ENCODE data around the gene SH2D3C.

SH2D3C gene

DNA sequence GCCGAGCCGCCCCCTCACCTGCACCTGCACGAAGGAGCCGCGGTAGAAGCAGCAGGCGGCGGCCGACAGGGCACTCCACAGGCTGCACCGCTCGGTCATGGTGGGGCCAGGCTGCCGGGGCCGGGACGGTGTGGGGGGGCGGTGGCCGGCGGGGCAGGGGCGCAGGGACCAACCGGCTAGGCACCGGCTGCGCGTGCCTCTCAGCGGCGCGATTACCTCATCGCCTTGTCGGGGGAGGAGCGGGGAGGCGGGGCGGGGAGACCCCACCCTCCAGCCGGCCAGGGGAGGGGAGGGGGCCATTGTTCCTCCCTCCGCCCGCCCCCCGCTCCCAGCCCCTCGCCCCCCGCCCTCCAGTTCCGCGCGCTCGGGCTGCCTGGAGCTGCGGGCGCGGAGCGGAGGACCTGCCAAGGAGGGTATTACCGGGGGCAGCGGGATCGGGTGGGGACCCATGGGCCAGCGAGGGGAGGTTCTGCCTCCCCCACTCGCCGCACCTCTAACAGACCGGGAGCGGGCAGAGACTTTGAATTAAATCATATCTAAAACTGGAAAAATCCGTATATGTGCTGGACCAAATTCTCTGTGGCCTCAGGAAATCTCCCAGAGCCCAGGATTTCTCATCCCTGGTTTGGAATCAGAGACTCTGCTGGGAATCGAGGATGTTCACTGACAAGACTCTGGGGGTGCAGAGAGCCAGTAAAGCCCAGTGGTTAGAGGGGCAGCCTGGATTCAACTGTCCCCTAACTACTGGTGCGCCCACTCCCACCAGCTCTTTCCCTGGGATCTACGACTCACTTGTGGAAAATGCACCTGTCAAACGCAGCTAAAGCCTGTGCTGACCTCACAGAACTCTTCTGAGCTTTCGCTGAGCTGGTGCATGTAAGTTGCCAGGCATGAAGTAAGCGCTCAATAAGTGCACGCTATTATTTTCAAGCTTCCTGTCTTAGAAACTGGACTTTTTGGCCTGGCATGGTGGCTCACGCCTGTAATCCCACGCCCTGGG, 23.1 kb downstream of the SH2D3C start:
- H3K4me3 ChIP-seq (ENCODE audit: low read length), result no peak overlapping the region
- no peak overlapping the region for H3K4me2 ChIP-seq (ENCODE audit: low read length)
- H3K9me3 ChIP-seq (replicated peaks; ENCODE audit: low read length), result no peaks in the 10 kb centered on the region
- peaks cover 59% of the 10 kb centered on the region for H3K27me3 ChIP-seq (ENCODE audit: control insufficient read depth, insufficient read depth, low read length)
- no peak overlapping the region for H3K9ac ChIP-seq (ENCODE audit: low read depth, low read length)
- H3K36me3 ChIP-seq (ENCODE audit: insufficient read depth, low read length), result no peaks in the 10 kb centered on the region
- no peaks in the 10 kb centered on the region for H3K4me1 ChIP-seq (ENCODE audit: control insufficient read depth, insufficient read depth, low read length)

GRCh38 chr9:127754099-127755060, 24.1 kb downstream of the SH2D3C start:
- Histone ChIP-seq H3K9ac (ENCODE audit: low read depth, low read length) (no peak overlapping the region), H3K36me3 (ENCODE audit: insufficient read depth, low read length) (no peaks in the 10 kb centered on the region), H3K9me3 (replicated peaks; ENCODE audit: low read length) (no peaks in the 10 kb centered on the region), H3K27me3 (ENCODE audit: control insufficient read depth, insufficient read depth, low read length) (peaks cover 56% of the 10 kb centered on the region), H3K4me3 (ENCODE audit: low read length) (no peak overlapping the region), H3K4me1 (ENCODE audit: control insufficient read depth, insufficient read depth, low read length) (no peaks in the 10 kb centered on the region), H3K4me2 (ENCODE audit: low read length) (peak overlapping the region; percentile 47)

DNA sequence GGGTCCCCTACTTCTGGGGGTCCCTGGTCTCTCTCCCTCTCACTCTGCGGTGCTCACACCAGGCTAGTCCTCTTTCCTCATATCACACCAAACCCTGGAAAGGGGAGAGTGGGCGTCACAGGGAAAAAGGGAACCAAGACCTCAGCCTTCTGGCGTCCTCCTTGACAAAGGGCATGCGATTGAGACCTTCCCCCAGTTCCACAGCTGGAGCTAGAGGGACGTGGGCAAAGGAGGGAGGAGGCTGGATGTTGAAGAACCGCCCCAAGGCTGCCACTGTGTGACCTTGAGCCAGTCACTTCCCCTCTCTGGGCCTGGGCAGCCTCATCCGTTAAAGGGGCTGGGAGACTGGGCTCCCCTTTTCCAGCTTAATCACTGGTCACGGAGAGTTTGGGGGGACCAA, 24.8 kb downstream of the SH2D3C start:
- H3K36me3 ChIP-seq (ENCODE audit: insufficient read depth, low read length), result no peaks in the 10 kb centered on the region

DNA sequence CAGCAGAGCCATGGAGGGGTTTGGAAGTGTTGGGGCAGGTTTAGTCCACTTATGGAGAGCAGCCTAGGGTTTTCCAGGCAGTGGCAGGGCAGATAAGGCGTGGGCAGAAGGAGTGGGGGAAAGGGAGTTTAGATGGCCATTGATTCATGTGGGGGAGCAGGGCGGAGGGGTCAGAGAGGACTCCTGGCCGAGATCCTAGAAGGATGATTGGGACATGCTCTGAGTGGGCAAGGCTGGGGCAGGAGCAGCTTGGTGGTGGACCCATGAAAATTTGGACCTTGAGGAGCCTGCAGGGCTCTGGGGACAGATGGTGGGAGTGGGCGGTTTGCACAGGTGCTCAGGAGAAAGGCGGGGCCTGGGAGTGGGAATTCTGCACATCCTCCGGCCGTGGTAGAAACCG, 25.3 kb downstream of the SH2D3C start:
- H3K4me2 ChIP-seq (ENCODE audit: low read length), result no peak overlapping the region
- no peaks in the 10 kb centered on the region for H3K36me3 ChIP-seq (ENCODE audit: insufficient read depth, low read length)
- peaks cover 56% of the 10 kb centered on the region for H3K27me3 ChIP-seq (ENCODE audit: control insufficient read depth, insufficient read depth, low read length)
- H3K9me3 ChIP-seq (replicated peaks; ENCODE audit: low read length), result no peaks in the 10 kb centered on the region
- no peak overlapping the region for H3K4me3 ChIP-seq (ENCODE audit: low read length)
- H3K9ac ChIP-seq (ENCODE audit: low read depth, low read length), result no peak overlapping the region
- no peaks in the 10 kb centered on the region for H3K4me1 ChIP-seq (ENCODE audit: control insufficient read depth, insufficient read depth, low read length)

More for the DNA sequence above, 24.8 kb downstream of the SH2D3C start:
- H3K9me3 ChIP-seq (replicated peaks; ENCODE audit: low read length), result no peaks in the 10 kb centered on the region
- H3K4me2 ChIP-seq (ENCODE audit: low read length), result no peak overlapping the region
- peaks cover 54% of the 10 kb centered on the region for H3K27me3 ChIP-seq (ENCODE audit: control insufficient read depth, insufficient read depth, low read length)
- no peaks in the 10 kb centered on the region for H3K4me1 ChIP-seq (ENCODE audit: control insufficient read depth, insufficient read depth, low read length)
- no peak overlapping the region for H3K9ac ChIP-seq (ENCODE audit: low read depth, low read length)
- no peak overlapping the region for H3K4me3 ChIP-seq (ENCODE audit: low read length)

DNA sequence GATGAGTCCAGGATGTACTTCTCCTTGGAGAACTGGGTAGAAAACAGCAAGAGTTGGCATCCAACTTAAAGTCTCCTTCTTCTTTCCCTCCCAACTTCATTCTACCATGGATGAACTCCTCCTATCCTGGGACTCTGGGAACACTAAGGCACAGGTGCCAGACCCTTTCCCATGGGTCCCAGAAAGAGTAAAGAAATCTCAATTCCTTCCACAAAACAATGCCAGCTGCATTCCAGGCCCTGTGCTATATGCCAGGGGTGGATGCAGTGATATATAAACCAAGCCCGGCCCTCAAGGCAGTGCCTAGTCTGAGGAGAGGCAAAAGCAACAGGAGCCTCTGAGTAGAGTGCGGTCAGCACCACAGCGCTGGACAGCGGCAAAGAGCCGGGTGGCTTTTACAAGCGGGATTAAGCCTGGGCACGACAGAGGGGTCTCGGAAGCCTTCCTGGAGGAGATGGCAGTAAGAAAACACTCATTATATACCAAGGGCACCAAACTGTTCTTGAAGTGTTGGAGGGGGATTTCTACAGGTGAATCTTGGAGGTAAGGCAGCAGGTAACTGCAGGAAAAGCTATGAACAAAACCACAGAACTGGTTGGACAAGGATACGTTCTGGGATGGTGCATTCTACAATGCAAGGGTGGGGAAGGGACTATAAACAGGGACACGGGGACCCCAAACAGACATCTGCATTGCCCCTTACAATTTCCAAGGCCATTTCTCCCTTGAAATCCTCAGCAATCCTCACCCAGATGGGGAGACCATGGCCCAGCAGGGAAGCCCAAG, 27.0 kb downstream of the SH2D3C start:
- no peaks in the 10 kb centered on the region for H3K9me3 ChIP-seq (replicated peaks; ENCODE audit: low read length)
- no peaks in the 10 kb centered on the region for H3K4me1 ChIP-seq (ENCODE audit: control insufficient read depth, insufficient read depth, low read length)
- no peak overlapping the region for H3K4me2 ChIP-seq (ENCODE audit: low read length)
- peaks cover 71% of the 10 kb centered on the region for H3K27me3 ChIP-seq (ENCODE audit: control insufficient read depth, insufficient read depth, low read length)
- no peak overlapping the region for H3K9ac ChIP-seq (ENCODE audit: low read depth, low read length)
- H3K4me3 ChIP-seq (ENCODE audit: low read length), result no peak overlapping the region
- H3K36me3 ChIP-seq (ENCODE audit: insufficient read depth, low read length), result no peaks in the 10 kb centered on the region

DNA sequence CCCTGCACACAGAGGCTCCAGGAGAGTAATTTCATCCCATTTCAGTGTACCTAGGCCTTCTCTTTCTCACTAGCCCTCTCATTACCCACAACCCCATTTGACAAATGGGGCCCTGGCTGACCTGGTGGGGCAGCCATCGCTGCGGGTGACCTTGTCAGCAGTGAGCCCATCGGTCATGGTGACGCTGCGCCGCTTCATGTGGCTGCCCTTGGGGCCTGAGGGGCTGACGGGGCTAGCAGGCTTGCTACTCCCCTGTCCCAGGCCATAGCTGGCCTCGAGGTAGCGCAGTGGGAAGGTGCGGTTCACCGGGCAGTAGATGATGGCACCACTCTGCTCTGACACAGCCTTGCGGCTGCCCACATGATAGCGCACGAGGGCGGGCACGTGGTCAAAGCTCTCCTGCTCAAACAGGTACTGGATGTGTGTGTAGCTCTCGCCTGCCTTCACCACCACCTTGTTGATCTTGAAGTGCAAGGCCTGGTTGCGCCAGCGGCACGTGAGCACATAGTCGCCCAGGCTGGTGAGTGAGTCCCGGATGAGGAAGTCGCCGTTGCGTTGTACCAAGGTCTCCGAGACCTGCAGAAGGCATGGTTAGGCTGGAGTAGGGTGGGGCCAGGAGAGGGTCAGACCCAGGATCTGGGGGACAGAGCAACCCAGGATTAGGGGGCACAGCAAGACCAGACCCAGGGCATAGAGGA, 29.2 kb downstream of the SH2D3C start:
- H3K36me3 ChIP-seq (ENCODE audit: insufficient read depth, low read length), result no peaks in the 10 kb centered on the region
- H3K4me3 ChIP-seq (ENCODE audit: low read length), result no peak overlapping the region

DNA sequence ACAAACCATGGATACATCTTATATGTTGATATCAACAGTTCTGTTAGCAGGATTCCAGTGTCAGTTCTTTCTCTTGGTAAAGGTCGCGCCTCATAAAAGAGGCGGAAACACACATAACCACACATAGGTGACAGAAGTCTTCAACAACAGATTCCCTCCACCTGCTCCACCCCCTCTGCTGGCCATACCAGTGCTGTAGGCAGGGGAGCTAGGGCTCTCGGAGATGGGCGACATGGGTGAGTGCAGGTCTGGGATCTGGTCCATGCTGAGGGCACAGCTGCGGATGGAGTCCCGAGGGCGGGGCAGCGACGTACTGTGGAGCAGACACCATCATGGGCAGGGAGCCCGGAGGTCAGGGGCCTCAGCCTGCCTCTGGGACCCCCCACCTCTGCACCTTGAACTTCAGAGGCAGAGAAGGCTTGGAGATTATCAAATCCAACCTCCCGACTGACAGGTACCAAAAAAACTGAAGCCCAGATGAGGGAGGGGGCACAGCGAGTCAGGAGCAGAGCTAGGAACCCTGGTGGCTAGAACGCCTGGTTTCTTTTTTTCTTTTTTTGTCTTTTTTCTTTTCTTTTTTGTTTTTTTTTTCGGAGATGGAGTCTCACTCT, 31.4 kb downstream of the SH2D3C start:
- Histone ChIP-seq H3K4me2 (ENCODE audit: low read length) (no peak overlapping the region), H3K4me1 (ENCODE audit: control insufficient read depth, insufficient read depth, low read length) (no peaks in the 10 kb centered on the region), H3K9me3 (replicated peaks; ENCODE audit: low read length) (no peaks in the 10 kb centered on the region), H3K36me3 (ENCODE audit: insufficient read depth, low read length) (no peaks in the 10 kb centered on the region), H3K9ac (ENCODE audit: low read depth, low read length) (no peak overlapping the region), H3K4me3 (ENCODE audit: low read length) (no peak overlapping the region), H3K27me3 (ENCODE audit: control insufficient read depth, insufficient read depth, low read length) (peaks cover 40% of the 10 kb centered on the region)

More for the DNA sequence above, 29.2 kb downstream of the SH2D3C start:
- Histone ChIP-seq H3K4me2 (ENCODE audit: low read length) (no peak overlapping the region), H3K9me3 (replicated peaks; ENCODE audit: low read length) (no peaks in the 10 kb centered on the region), H3K9ac (ENCODE audit: low read depth, low read length) (no peak overlapping the region), H3K27me3 (ENCODE audit: control insufficient read depth, insufficient read depth, low read length) (peaks cover 62% of the 10 kb centered on the region), H3K4me1 (ENCODE audit: control insufficient read depth, insufficient read depth, low read length) (no peaks in the 10 kb centered on the region)

GRCh38 chr9:127744398-127745110, 33.9 kb downstream of the SH2D3C start:
- H3K9me3 ChIP-seq (replicated peaks; ENCODE audit: low read length), result no peaks in the 10 kb centered on the region
- peaks cover 9% of the 10 kb centered on the region for H3K4me1 ChIP-seq (ENCODE audit: control insufficient read depth, insufficient read depth, low read length)
- no peak overlapping the region for H3K4me2 ChIP-seq (ENCODE audit: low read length)
- no peak overlapping the region for H3K4me3 ChIP-seq (ENCODE audit: low read length)
- peaks cover 30% of the 10 kb centered on the region for H3K27me3 ChIP-seq (ENCODE audit: control insufficient read depth, insufficient read depth, low read length)
- no peak overlapping the region for H3K9ac ChIP-seq (ENCODE audit: low read depth, low read length)
- no peaks in the 10 kb centered on the region for H3K36me3 ChIP-seq (ENCODE audit: insufficient read depth, low read length)

DNA sequence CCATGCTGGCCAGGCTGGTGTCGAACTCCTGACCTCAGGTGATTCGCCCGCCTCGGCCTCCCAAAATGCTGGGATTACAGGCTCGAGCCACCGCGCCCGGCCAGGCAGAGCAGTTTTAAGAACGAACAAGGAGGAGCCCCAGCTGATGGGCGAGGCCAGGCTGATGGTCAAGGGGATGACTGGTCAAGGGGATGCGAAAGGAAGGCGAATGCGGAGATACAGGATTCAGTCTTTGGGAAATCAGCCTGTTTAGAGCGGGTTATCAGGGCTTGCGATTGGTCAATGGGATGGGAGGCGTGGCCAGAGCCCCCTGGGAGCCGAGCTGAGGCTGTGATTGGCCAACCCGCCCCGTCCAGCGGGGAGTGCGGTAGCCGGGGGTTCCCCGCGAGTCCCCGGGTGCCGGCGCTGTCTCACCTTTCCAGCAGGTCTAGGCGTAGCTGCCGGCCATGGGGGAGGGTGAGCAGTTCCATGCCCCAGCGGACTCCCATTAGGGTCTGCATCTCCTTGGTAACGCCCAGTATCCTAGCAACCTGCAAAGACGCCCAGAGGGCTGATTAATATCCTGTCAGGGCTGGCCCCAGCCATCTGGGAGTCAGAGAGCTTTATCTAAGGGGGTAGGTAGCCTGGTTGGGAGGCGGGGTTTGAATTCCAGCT, 35.9 kb downstream of the SH2D3C start:
- H3K4me1 ChIP-seq (ENCODE audit: control insufficient read depth, insufficient read depth, low read length), result peaks cover 9% of the 10 kb centered on the region
- peaks cover 25% of the 10 kb centered on the region for H3K27me3 ChIP-seq (ENCODE audit: control insufficient read depth, insufficient read depth, low read length)
- H3K4me2 ChIP-seq (ENCODE audit: low read length), result no peak overlapping the region
- no peaks in the 10 kb centered on the region for H3K9me3 ChIP-seq (replicated peaks; ENCODE audit: low read length)
- H3K9ac ChIP-seq (ENCODE audit: low read depth, low read length), result no peak overlapping the region
- H3K4me3 ChIP-seq (ENCODE audit: low read length), result no peak overlapping the region
- no peaks in the 10 kb centered on the region for H3K36me3 ChIP-seq (ENCODE audit: insufficient read depth, low read length)
